Right renal cortex interstitium (tissue), 3 donors: ENCODE results near the gene CNTN4. TPM values are rescaled to one million over a fixed set of nuclear protein-coding genes. Genes with fewer than 3 reads are reported as not detected.

Source experiments
- DNase-seq, 3 donors: peaks; one replicate each; pipeline ENCODE4 v3.0.0-alpha.2; 2013; ENCODE audit warnings: low read depth in 3 of 3, low spot score in 2 of 3
- polyA plus RNA-seq, 3 donors: library from polyadenylated mRNA; unstranded; fragments of 120-200 nt; gene quantifications; one replicate each; pipeline ENCODE4 v1.2.1, GENCODE V29; 2013; ENCODE audit not compliant: insufficient read length in 3 of 3

The CNTN4 gene
- polyA plus RNA-seq, 3 donors = 27.7 to 33.1 (median 28.5) TPM

- DNase-seq = no peak
Observed at GRCh38 chr3:2838546-2839157, 740.0 kb downstream of the CNTN4 start.

- DNase-seq = no peak
Observed at GRCh38 chr3:2839876-2840275, 741.2 kb downstream of the CNTN4 start.

GRCh38 chr3:2847062-2847841 is 748.6 kb downstream of the CNTN4 start:
- DNase-seq = no peak

- DNase-seq = no peak
Observed at GRCh38 chr3:2849092-2849491, 750.4 kb downstream of the CNTN4 start.

GRCh38 chr3:2850701-2851100 is 752.0 kb downstream of the CNTN4 start:
- no peak for DNase-seq

- no peak for DNase-seq
Observed at GRCh38 chr3:2851361-2851760, 752.7 kb downstream of the CNTN4 start.

GRCh38 chr3:2851835-2852234 is 753.2 kb downstream of the CNTN4 start:
- no peak for DNase-seq

- DNase-seq = no peak
Observed at GRCh38 chr3:2853651-2854050, 755.0 kb downstream of the CNTN4 start.

GRCh38 chr3:2856138-2857133 is 757.8 kb downstream of the CNTN4 start:
- no peak for DNase-seq

GRCh38 chr3:2860626-2861025 is 762.0 kb downstream of the CNTN4 start:
- DNase-seq = no peak

GRCh38 chr3:2861120-2861519 is 762.5 kb downstream of the CNTN4 start:
- no peak for DNase-seq

GRCh38 chr3:2861920-2862319 is 763.3 kb downstream of the CNTN4 start:
- DNase-seq = no peak

GRCh38 chr3:2862366-2862765 is 763.7 kb downstream of the CNTN4 start:
- no peak for DNase-seq

GRCh38 chr3:2863127-2863526 is 764.5 kb downstream of the CNTN4 start:
- no peak for DNase-seq

GRCh38 chr3:2869905-2870304 is 771.2 kb downstream of the CNTN4 start:
- no peak for DNase-seq

GRCh38 chr3:2870724-2871333 is 772.2 kb downstream of the CNTN4 start:
- DNase-seq = no peak

- no peak for DNase-seq
Observed at GRCh38 chr3:2872884-2873283, 774.2 kb downstream of the CNTN4 start.

- no peak for DNase-seq
Observed at GRCh38 chr3:2873986-2874385, 775.3 kb downstream of the CNTN4 start.

- DNase-seq = no peak
Observed at GRCh38 chr3:2875699-2876098, 777.0 kb downstream of the CNTN4 start.

- no peak for DNase-seq
Observed at GRCh38 chr3:2876362-2876761, 777.7 kb downstream of the CNTN4 start.

- no peak for DNase-seq
Observed at GRCh38 chr3:2879023-2879422, 780.4 kb downstream of the CNTN4 start.
